ENCODE measurements around the gene MALSU1.

The MALSU1 gene

DNA sequence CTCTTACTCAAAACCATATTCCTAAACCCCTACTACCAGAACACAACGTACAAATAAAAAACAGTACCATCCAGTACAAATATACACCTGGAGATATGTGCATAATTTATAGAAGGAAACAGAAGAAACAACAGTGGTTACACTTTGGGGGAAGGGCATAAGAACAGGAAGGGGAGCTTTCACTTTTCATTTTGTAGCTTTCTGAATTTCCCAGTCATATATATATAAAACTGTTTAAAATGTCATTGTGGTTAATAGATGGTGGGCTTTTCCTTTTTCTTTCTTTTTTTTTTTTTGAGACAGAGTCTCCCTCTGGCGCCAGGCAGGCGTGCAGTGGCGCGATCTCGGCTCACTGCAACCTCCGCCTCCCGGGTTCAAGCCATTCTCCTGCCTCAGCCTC lies 47.2 kb downstream of the MALSU1 start:
- H3K4me3 ChIP-seq (ENCODE audit: low read length) = no peak overlapping the region
- no peaks in the 10 kb centered on the region for H3K9me3 ChIP-seq (ENCODE audit: low read length)
- no peak overlapping the region for H2AFZ ChIP-seq (ENCODE audit: low read depth, low read length)
- H3K36me3 ChIP-seq (ENCODE audit: insufficient read depth, low read length) = peaks cover 88% of the 10 kb centered on the region
- H3K4me1 ChIP-seq (ENCODE audit: insufficient read depth, low read length) = peaks cover 13% of the 10 kb centered on the region
- no peaks in the 10 kb centered on the region for H3K27me3 ChIP-seq (ENCODE audit: insufficient read depth, low read length)

DNA sequence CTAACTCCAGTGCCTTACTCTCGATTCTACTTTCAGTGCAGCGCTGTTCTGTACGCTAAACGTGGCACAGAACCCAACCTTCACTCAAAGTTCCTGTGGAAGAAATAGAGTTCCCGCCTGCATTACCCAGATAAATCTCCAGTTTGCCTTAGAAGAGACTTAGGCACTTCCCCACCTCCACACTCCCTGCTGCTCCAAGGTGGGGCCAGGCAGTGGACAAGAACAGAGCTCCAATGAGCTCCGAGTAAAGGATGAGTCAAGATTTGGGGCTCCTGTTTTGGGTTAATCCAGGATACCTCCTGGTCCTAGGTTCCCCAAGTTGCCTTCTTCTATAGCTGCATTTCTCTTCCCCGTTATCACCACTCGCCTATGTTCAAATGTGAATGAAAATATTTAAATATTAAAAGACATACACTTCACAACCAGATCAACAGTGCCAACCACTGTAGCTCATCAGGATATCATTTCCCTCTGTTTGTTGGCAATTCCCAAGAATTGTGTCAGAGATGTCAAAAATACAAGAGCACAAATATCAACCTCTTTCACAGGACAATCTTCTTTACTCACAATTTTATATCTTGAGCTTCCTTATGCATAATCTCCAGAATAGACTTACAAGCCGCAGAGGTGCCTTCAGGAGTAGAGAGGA lies 48.0 kb downstream of the MALSU1 start:
- H3K9me3 ChIP-seq (ENCODE audit: low read length) = no peaks in the 10 kb centered on the region
- peaks cover 13% of the 10 kb centered on the region for H3K4me1 ChIP-seq (ENCODE audit: insufficient read depth, low read length)
- H3K36me3 ChIP-seq (ENCODE audit: insufficient read depth, low read length) = peaks cover 83% of the 10 kb centered on the region
- H2AFZ ChIP-seq (ENCODE audit: low read depth, low read length) = no peak overlapping the region
- H3K27me3 ChIP-seq (ENCODE audit: insufficient read depth, low read length) = no peaks in the 10 kb centered on the region
- no peak overlapping the region for H3K4me3 ChIP-seq (ENCODE audit: low read length)

DNA sequence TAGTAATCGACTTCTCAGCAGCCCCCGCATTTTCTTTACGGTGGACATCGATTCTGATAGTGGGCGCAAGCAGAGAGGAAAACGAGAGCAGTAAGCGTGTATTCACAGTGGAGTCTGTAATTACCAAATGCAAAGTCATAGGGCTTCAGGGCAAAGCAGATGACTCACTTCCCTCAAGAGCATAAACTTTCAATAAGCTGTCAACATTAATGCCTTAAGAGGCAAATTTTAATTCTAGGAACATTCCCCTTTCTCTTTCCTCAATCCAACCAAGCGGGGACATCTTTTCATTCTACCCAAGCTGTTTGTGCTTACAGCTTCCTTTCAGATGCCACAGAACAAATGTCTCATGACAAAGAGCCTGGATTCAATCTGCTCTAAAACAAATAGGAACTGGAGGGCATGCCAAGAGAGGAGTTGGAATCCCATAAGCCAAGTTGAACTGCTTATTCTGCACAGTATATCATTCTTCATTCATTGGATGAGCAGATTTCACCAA lies 48.6 kb downstream of the MALSU1 start:
- peaks cover 13% of the 10 kb centered on the region for H3K4me1 ChIP-seq (ENCODE audit: insufficient read depth, low read length)

DNA sequence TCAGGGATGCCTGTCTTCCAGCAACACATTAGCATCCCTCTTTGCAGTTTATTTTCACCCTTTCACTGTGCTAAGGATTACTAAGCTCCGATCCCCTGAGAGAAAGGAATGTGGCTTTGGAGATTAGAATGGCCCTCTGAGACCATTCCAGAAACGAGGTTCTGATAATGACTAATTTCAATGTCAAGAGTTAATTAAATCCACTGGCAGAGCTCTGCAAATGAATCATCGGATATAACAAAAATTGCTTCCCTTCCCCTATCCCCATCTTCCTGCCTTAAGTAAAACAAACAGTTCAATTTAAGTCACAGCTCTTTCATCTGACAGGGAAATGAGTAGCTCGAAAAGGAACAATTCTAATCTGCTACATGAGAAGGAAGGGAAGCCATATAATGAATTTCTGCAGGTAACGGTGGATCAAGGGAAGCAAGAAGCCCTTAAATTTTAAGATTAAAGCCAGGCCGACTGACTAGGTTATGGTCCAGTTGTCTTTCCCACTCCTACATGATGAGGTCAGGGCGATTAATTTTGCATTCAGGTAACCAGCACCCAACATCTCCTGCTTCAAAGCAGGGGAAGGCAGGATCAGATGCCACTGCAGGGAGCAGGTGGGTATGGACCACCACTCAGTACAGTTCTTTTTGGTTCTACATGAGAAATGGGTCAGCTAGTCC lies 50.5 kb downstream of the MALSU1 start:
- Histone ChIP-seq H3K36me3 (ENCODE audit: insufficient read depth, low read length) (peaks cover 63% of the 10 kb centered on the region), H3K9me3 (ENCODE audit: low read length) (no peaks in the 10 kb centered on the region), H3K4me1 (ENCODE audit: insufficient read depth, low read length) (peaks cover 13% of the 10 kb centered on the region), H3K4me3 (ENCODE audit: low read length) (no peak overlapping the region), H2AFZ (ENCODE audit: low read depth, low read length) (no peak overlapping the region), H3K27me3 (ENCODE audit: insufficient read depth, low read length) (no peaks in the 10 kb centered on the region)

More for the DNA sequence above, 48.6 kb downstream of the MALSU1 start:
- Histone ChIP-seq H3K27me3 (ENCODE audit: insufficient read depth, low read length) (no peaks in the 10 kb centered on the region), H3K4me3 (ENCODE audit: low read length) (no peak overlapping the region), H3K36me3 (ENCODE audit: insufficient read depth, low read length) (peaks cover 77% of the 10 kb centered on the region), H3K9me3 (ENCODE audit: low read length) (no peaks in the 10 kb centered on the region), H2AFZ (ENCODE audit: low read depth, low read length) (no peak overlapping the region)

DNA sequence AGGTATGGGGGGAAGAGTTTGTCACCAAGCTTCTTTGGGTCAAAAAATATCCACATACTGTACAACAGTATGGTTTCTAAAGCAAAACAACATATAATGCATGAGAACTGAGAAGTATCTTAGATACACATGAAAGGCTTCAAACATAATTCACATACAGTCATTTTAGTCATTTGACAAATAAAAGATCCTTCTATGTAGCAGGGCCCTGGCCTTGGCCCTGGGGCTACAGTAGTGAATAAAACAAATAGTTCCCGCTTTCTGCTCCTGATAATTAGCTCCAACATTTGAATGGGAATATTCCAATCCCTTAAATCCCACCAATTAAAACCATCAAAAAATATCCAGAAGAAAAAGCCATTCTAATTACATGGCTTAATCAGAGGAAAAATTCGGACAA lies 51.3 kb downstream of the MALSU1 start:
- Histone ChIP-seq H2AFZ (ENCODE audit: low read depth, low read length) (no peak overlapping the region), H3K27me3 (ENCODE audit: insufficient read depth, low read length) (no peaks in the 10 kb centered on the region), H3K4me1 (ENCODE audit: insufficient read depth, low read length) (peaks cover 8% of the 10 kb centered on the region), H3K4me3 (ENCODE audit: low read length) (no peak overlapping the region), H3K9me3 (ENCODE audit: low read length) (no peaks in the 10 kb centered on the region), H3K36me3 (ENCODE audit: insufficient read depth, low read length) (peaks cover 59% of the 10 kb centered on the region)

DNA sequence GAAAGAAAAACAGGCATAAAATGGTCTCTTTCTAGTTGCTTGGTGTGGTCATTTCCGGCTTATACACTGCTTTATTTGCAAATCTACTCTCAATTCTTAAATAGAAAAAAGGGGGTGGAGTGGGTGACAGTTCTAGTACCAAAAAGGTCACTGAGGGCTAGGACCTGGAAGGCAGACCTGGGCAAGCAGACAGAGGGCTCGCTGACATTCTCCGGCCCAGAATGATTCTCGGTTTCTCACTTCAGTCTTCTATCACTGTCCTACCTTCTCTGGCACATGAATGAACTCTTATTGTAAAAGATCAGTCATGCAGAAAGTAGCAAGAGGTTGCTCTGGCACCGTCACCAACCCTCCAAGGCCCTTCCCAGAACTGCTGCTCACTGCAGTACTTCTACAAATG lies 54.0 kb downstream of the MALSU1 start:
- Histone ChIP-seq H3K4me1 (ENCODE audit: insufficient read depth, low read length) (peaks cover 8% of the 10 kb centered on the region), H3K9me3 (ENCODE audit: low read length) (no peaks in the 10 kb centered on the region), H3K36me3 (ENCODE audit: insufficient read depth, low read length) (peaks cover 48% of the 10 kb centered on the region), H3K27me3 (ENCODE audit: insufficient read depth, low read length) (no peaks in the 10 kb centered on the region), H3K4me3 (ENCODE audit: low read length) (no peak overlapping the region), H2AFZ (ENCODE audit: low read depth, low read length) (no peak overlapping the region)

DNA sequence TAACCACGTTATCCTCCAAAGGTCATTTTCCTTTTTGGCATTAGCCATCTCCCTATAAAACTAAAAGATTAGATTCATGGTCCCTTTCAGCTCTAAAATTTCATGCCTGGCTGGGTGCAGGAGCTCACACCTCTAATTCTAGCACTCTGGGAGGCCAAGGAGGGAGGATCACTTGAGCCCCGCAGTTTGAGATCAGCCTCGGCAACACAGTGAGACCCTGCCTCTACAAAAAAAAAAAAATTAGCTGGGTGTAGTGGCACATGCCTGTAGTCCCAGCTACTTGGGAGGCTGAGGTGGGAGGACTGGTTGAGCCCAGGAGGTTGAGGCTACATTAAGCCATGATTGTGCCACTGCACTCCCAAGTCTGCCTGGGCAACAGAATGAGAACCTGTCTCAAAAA lies 57.0 kb downstream of the MALSU1 start:
- peaks cover 8% of the 10 kb centered on the region for H3K4me1 ChIP-seq (ENCODE audit: insufficient read depth, low read length)
- no peak overlapping the region for H3K4me3 ChIP-seq (ENCODE audit: low read length)
- H3K27me3 ChIP-seq (ENCODE audit: insufficient read depth, low read length) = no peaks in the 10 kb centered on the region
- no peaks in the 10 kb centered on the region for H3K9me3 ChIP-seq (ENCODE audit: low read length)
- H3K36me3 ChIP-seq (ENCODE audit: insufficient read depth, low read length) = peaks cover 31% of the 10 kb centered on the region
- H2AFZ ChIP-seq (ENCODE audit: low read depth, low read length) = no peak overlapping the region

DNA sequence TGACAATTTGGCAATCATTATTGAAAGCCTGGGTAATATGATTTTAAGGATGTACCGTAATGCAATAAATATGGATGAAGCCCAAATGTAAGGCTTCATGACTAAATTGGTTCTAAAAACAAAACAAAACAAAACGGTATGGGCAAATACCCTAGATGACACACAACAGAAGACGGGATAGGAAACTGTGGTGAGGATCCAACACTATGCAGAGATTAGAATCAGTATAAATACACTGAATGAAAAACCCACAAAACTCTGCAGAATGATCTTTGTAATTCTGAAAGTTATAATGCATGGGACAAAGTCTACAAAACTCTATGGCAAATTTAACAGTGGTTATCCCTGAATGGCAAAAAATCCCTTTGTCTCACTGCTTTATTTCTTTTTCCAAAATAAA lies 57.6 kb downstream of the MALSU1 start:
- peaks cover 8% of the 10 kb centered on the region for H3K4me1 ChIP-seq (ENCODE audit: insufficient read depth, low read length)
- no peak overlapping the region for H3K4me3 ChIP-seq (ENCODE audit: low read length)
- no peaks in the 10 kb centered on the region for H3K9me3 ChIP-seq (ENCODE audit: low read length)
- no peaks in the 10 kb centered on the region for H3K27me3 ChIP-seq (ENCODE audit: insufficient read depth, low read length)
- no peak overlapping the region for H2AFZ ChIP-seq (ENCODE audit: low read depth, low read length)
- H3K36me3 ChIP-seq (ENCODE audit: insufficient read depth, low read length) = peaks cover 32% of the 10 kb centered on the region

DNA sequence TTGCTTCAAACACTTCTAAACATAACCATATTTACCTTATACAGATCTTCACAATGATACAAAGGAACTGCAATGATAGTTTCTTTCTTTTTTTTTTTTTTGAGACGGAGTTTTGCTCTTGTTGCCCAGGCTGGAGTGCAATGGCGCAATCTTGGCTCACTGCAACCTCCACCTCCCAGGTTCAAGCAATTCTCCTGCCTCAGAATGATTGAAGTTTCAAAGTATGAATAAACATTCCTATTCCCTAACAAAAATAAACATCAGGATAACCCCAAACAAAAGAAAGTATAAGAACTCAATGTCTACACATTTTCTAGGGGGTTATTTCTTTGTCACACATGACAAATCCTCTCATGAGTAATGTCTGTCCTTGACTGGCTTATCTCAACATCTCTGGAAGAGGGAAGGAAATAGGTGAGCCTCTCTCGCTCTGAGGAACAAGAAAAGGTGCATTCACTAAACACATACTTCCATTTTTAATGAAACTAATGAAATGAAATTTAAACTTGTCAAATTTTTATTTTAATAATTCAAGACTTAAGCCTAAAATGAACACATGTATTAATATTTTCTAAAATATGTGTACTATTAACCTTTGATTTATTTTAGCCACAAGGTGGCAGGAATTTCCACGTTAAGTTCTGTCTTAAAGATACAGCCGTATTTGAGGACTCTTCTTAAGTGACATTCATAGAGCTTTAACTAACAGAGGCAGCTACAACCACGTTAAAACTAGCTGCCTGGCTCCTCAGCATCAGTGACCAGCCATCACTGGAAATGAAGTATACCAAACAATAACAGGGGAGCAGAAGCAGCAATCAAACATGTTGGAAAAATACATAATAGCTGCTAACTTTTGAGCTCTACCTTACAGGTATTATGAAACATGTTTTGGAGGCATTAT lies 58.3 kb downstream of the MALSU1 start:
- H3K36me3 ChIP-seq (ENCODE audit: insufficient read depth, low read length) = peaks cover 37% of the 10 kb centered on the region
- no peaks in the 10 kb centered on the region for H3K9me3 ChIP-seq (ENCODE audit: low read length)
- no peak overlapping the region for H2AFZ ChIP-seq (ENCODE audit: low read depth, low read length)
- H3K4me3 ChIP-seq (ENCODE audit: low read length) = no peak overlapping the region
- peaks cover 8% of the 10 kb centered on the region for H3K4me1 ChIP-seq (ENCODE audit: insufficient read depth, low read length)
- H3K27me3 ChIP-seq (ENCODE audit: insufficient read depth, low read length) = no peaks in the 10 kb centered on the region

DNA sequence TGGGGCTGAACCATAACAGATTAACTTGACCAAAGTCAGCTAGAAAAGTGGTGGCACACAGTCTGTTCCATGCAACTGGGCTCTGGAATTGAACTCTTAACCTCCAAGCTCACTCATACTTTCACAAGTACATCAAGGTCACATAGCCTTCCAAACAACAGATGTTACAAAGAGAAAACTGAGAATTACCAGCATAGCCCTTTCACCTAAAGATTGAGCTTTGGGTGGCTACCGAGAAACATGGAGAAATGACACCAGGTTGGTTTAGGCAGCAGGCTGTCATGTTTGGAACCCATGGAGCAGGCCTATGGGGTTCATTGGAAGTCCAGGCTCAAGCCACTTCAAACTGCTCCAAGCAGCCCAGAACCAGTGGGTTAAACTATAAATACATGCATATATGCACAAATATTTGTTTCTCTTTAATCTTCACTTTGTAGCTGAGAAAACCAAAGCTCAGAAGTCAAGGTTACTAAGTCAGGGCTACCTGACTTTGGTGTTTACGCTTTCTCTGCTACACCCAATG lies 59.1 kb downstream of the MALSU1 start:
- peaks cover 41% of the 10 kb centered on the region for H3K36me3 ChIP-seq (ENCODE audit: insufficient read depth, low read length)
- H2AFZ ChIP-seq (ENCODE audit: low read depth, low read length) = no peak overlapping the region
- peaks cover 4% of the 10 kb centered on the region for H3K4me1 ChIP-seq (ENCODE audit: insufficient read depth, low read length)
- H3K4me3 ChIP-seq (ENCODE audit: low read length) = no peak overlapping the region
- H3K9me3 ChIP-seq (ENCODE audit: low read length) = no peaks in the 10 kb centered on the region
- no peaks in the 10 kb centered on the region for H3K27me3 ChIP-seq (ENCODE audit: insufficient read depth, low read length)
